ENCODE results near the gene CYTH1. TPM values are rescaled to one million over a fixed set of nuclear protein-coding genes. Genes with fewer than 3 reads are reported as not detected.

Gene CYTH1
- polyA plus RNA-seq, 1 of the 3 experiments (the other 2 are of a cell fraction) = 23.8 TPM

DNA sequence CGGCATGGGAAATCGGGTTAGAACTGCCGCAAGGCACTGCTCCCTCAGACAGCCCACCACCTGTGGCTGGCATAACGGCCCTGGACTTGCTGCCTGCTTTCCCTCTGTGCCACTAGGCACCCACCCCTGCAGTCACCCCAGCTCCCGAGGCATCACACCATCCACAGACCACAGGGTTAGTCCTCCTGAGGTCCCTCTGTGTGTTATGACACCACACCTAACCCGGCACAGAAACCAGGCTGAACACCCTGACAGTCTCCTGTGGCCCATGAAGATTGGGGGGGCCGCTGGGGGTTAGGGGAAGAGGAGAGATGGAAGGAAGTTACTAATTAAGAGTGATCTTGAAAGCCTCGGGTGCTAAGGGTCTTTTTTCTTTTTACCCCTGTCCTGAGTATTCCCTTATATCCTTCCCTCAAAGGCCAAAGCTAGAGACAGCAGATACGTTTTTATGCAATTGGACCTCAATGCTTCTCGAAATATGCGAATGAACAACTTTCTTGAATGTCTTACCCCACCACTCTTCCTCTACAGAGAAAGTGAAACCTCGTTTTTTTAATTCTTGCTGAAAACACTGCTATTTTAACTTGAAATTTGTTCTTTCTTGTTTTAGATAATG lies 7.0 kb downstream of the CYTH1 start:
- no peak overlapping the region for H2AFZ ChIP-seq (ENCODE audit: low read depth)
- POLR2A ChIA-PET = no interaction called here
- WGBS (ENCODE audit: low lambda C conversion rate) = 89% methylated on average over 12 of the region's 12 CpGs
- peaks cover 97% of the 10 kb centered on the region for H3K79me2 ChIP-seq (ENCODE audit: insufficient read depth)
- H3K9ac ChIP-seq = no peak overlapping the region
- no peaks in the 10 kb centered on the region for H3K27me3 ChIP-seq (ENCODE audit: insufficient read depth)
- H3K4me3 ChIP-seq (ENCODE audit: low read depth in 2 of 2, low read length in 1 of 2) = no peak overlapping the region
- no peaks in the 10 kb centered on the region for H3K9me2 ChIP-seq
- H3K4me1 ChIP-seq (ENCODE audit: control insufficient read depth in 1 of 2, insufficient read depth in 2 of 2, low read depth in 1 of 2, low read length in 1 of 2) = peaks cover 0 to 8% of the 10 kb centered on the region in 2 experiments; a peak in 1 of 4 replicates
- H3K27ac ChIP-seq (ENCODE audit: low read depth in 2 of 2, low read length in 1 of 2) = no peak overlapping the region
- TF ChIP-seq, protein P1, sequence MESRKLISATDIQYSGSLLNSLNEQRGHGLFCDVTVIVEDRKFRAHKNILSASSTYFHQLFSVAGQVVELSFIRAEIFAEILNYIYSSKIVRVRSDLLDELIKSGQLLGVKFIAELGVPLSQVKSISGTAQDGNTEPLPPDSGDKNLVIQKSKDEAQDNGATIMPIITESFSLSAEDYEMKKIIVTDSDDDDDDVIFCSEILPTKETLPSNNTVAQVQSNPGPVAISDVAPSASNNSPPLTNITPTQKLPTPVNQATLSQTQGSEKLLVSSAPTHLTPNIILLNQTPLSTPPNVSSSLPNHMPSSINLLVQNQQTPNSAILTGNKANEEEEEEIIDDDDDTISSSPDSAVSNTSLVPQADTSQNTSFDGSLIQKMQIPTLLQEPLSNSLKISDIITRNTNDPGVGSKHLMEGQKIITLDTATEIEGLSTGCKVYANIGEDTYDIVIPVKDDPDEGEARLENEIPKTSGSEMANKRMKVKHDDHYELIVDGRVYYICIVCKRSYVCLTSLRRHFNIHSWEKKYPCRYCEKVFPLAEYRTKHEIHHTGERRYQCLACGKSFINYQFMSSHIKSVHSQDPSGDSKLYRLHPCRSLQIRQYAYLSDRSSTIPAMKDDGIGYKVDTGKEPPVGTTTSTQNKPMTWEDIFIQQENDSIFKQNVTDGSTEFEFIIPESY (IDR thresholded peaks at IDR 0.05; ENCODE audit: borderline replicate concordance, low read depth) = no peak
- TF ChIP-seq ELF1 (IDR thresholded peaks at IDR 0.05) = no peak
- no peak for TF ChIP-seq MEF2A (IDR thresholded peaks at IDR 0.05; ENCODE audit: borderline replicate concordance, low read depth)
- TF ChIP-seq, protein P2, sequence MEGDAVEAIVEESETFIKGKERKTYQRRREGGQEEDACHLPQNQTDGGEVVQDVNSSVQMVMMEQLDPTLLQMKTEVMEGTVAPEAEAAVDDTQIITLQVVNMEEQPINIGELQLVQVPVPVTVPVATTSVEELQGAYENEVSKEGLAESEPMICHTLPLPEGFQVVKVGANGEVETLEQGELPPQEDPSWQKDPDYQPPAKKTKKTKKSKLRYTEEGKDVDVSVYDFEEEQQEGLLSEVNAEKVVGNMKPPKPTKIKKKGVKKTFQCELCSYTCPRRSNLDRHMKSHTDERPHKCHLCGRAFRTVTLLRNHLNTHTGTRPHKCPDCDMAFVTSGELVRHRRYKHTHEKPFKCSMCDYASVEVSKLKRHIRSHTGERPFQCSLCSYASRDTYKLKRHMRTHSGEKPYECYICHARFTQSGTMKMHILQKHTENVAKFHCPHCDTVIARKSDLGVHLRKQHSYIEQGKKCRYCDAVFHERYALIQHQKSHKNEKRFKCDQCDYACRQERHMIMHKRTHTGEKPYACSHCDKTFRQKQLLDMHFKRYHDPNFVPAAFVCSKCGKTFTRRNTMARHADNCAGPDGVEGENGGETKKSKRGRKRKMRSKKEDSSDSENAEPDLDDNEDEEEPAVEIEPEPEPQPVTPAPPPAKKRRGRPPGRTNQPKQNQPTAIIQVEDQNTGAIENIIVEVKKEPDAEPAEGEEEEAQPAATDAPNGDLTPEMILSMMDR (IDR thresholded peaks at IDR 0.05) = no peak
- TF ChIP-seq RAD21 (IDR thresholded peaks at IDR 0.05; ENCODE audit: low read length) = no peak
- TF ChIP-seq RCOR1 (IDR thresholded peaks at IDR 0.05; ENCODE audit: low read length) = no peak
- TF ChIP-seq SIN3A (IDR thresholded peaks at IDR 0.05; ENCODE audit: borderline replicate concordance, low read depth, low read length) = no peak
- TF ChIP-seq SMC3 (IDR thresholded peaks at IDR 0.05; ENCODE audit: low read depth, low read length) = no peak
- TF ChIP-seq YY1 (IDR thresholded peaks at IDR 0.05; ENCODE audit: low read depth) = no peak
- no peak for TF ChIP-seq GATA2 (CRISPR knock-in tag; IDR thresholded peaks at IDR 0.05)
- no peak for TF ChIP-seq RXRA (IDR thresholded peaks at IDR 0.05; ENCODE audit: borderline replicate concordance, low read depth)
- TF ChIP-seq, protein P3, sequence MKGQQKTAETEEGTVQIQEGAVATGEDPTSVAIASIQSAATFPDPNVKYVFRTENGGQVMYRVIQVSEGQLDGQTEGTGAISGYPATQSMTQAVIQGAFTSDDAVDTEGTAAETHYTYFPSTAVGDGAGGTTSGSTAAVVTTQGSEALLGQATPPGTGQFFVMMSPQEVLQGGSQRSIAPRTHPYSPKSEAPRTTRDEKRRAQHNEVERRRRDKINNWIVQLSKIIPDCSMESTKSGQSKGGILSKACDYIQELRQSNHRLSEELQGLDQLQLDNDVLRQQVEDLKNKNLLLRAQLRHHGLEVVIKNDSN (IDR thresholded peaks at IDR 0.05; ENCODE audit: borderline replicate concordance, low read depth) = no peak
- no peak for TF ChIP-seq JUND (IDR thresholded peaks at IDR 0.05)
- TF ChIP-seq TCF12 (IDR thresholded peaks at IDR 0.05) = no peak
- TF ChIP-seq CHD2 (IDR thresholded peaks at IDR 0.05; ENCODE audit: low read length, partially characterized antibody) = no peak
- H4K20me1 ChIP-seq (ENCODE audit: insufficient read depth) = peaks cover 20% of the 10 kb centered on the region
- no peaks in the 10 kb centered on the region for H3K9me3 ChIP-seq
- no peak for DNase-seq
- no peaks in the 10 kb centered on the region for H3K36me3 ChIP-seq (replicated peaks in 1 of 2; ENCODE audit: control insufficient read depth in 1 of 2, insufficient read depth in 2 of 2, low read length in 1 of 2)
- no peak overlapping the region for H3K4me2 ChIP-seq
- H3F3A ChIP-seq (replicated peaks; ENCODE audit: insufficient read depth) = no peaks in the 10 kb centered on the region
- CTCF ChIA-PET = interaction anchor here (0.9 to 1.2 kb wide), 2 partner anchors 8 to 10 kb away, joined by 4 to 7 read pairs; no protein-coding TSS in a partner anchor
